Endodermal cell (in vitro differentiated cells): ENCODE results near the gene KTN1. TPM values are rescaled to one million over a fixed set of nuclear protein-coding genes. Genes with fewer than 3 reads are reported as not detected.

Experiments
- DNase-seq: peaks from one replicate; pipeline ENCODE4 v3.0.0-alpha.2; 2017
- H3K27ac ChIP-seq: 2 replicates; pipeline ENCODE4 v1.5.1; 2013; ENCODE audit warnings: mild to moderate bottlenecking, low read depth, low read length, moderate library complexity
- H3K27me3 ChIP-seq: 2 replicates; pipeline ENCODE4 v1.6.1; 2013; ENCODE audit warnings: mild to moderate bottlenecking, low read length, moderate library complexity; ENCODE audit not compliant: insufficient read depth, control insufficient read depth, poor library complexity, severe bottlenecking
- H3K36me3 ChIP-seq: 2 replicates; pipeline ENCODE4 v1.7.0; 2013; ENCODE audit warnings: mild to moderate bottlenecking, low read length, moderate library complexity; ENCODE audit not compliant: control insufficient read depth, insufficient read depth
- H3K4me1 ChIP-seq: one replicate; pipeline ENCODE4 v1.7.0; 2013; ENCODE audit warnings: low read length; ENCODE audit not compliant: control insufficient read depth, insufficient read depth
- H3K4me3 ChIP-seq: 2 replicates; pipeline ENCODE4 v1.5.1; 2013; ENCODE audit warnings: mild to moderate bottlenecking, low read length, moderate library complexity
- H3K9ac ChIP-seq: 2 replicates; pipeline ENCODE4 v1.6.1; 2013; ENCODE audit warnings: mild to moderate bottlenecking, low read length, moderate library complexity; ENCODE audit not compliant: poor library complexity, severe bottlenecking; ENCODE audit errors: extremely low read depth
- H3K9me3 ChIP-seq: 2 replicates; pipeline ENCODE4 v1.6.1; 2013; ENCODE audit warnings: mild to moderate bottlenecking, low read length, moderate library complexity; ENCODE audit not compliant: control insufficient read depth
- H3K27ac Mint-ChIP-seq: 2 replicates; pipeline ENCODE4 v1.8.0; 2020; ENCODE audit warnings: mixed read lengths
- H3K27me3 Mint-ChIP-seq: 2 replicates; pipeline ENCODE4 v1.8.0; 2021; ENCODE audit warnings: mild to moderate bottlenecking, mixed read lengths; ENCODE audit not compliant: insufficient read depth
- H3K36me3 Mint-ChIP-seq: 2 replicates; pipeline ENCODE4 v1.8.0; 2020; ENCODE audit warnings: low read depth, mixed read lengths
- H3K4me1 Mint-ChIP-seq: 2 replicates; pipeline ENCODE4 v1.8.0; 2020; ENCODE audit warnings: mixed read lengths
- H3K4me3 Mint-ChIP-seq: 2 replicates; pipeline ENCODE4 v1.8.0; 2020; ENCODE audit warnings: mild to moderate bottlenecking, moderate library complexity, mixed read lengths
- H3K9me3 Mint-ChIP-seq: 2 replicates; pipeline ENCODE4 v1.8.0; 2020; ENCODE audit warnings: mild to moderate bottlenecking, mixed read lengths
- CTCF ChIP-seq: fragments of 200-600 bp; sonication (generic); conservative IDR thresholded peaks from 2 replicates; pipeline ENCODE4 v1.5.0; 2021; ENCODE audit warnings: antibody characterized with exemption, mild to moderate bottlenecking
- WGBS, 2 experiments: methylation state at CpG; one replicate each; pipeline versions ENCODE4 v1.1.5 to v1.1.7; 2013; ENCODE audit warnings: missing lambda C conversion rate in 2 of 2, mixed read lengths in 1 of 2; ENCODE audit not compliant: insufficient coverage in 1 of 2, insufficient read length in 1 of 2; 5-methylcytosine and 5-hydroxymethylcytosine counted together
- long read RNA-seq, 4 experiments: library from polyadenylated mRNA in 2 of 4; library from RNA in 1 of 4; library from capped mRNA in 1 of 4; stranded (forward) in 3 of 4; unstranded in 1 of 4; transcript quantifications; one replicate each; pipeline ENCODE4 v2.0.0, GENCODE V29; 2020 to 2021; ENCODE audit warnings: inconsistent platforms in 1 of 4
- polyA plus RNA-seq, 2 experiments: library from polyadenylated mRNA; stranded (reverse); fragments of 50-300 nt; gene quantifications; one replicate each; pipeline ENCODE4 v1.2.3, GENCODE V29; 2013
- total RNA-seq, 2 donors: library from RNA; stranded (reverse); fragmentation: NEBNext Ultra II Directional in 1 of 2; extraction: Animal tissue kit (Norgen Biotek cat#: 25700) in 1 of 2; gene quantifications; 2 replicates in 1 of 2; 3 replicates in 1 of 2; pipeline ENCODE4 v1.2.1, GENCODE V29; 2021

KTN1 gene, protein sequence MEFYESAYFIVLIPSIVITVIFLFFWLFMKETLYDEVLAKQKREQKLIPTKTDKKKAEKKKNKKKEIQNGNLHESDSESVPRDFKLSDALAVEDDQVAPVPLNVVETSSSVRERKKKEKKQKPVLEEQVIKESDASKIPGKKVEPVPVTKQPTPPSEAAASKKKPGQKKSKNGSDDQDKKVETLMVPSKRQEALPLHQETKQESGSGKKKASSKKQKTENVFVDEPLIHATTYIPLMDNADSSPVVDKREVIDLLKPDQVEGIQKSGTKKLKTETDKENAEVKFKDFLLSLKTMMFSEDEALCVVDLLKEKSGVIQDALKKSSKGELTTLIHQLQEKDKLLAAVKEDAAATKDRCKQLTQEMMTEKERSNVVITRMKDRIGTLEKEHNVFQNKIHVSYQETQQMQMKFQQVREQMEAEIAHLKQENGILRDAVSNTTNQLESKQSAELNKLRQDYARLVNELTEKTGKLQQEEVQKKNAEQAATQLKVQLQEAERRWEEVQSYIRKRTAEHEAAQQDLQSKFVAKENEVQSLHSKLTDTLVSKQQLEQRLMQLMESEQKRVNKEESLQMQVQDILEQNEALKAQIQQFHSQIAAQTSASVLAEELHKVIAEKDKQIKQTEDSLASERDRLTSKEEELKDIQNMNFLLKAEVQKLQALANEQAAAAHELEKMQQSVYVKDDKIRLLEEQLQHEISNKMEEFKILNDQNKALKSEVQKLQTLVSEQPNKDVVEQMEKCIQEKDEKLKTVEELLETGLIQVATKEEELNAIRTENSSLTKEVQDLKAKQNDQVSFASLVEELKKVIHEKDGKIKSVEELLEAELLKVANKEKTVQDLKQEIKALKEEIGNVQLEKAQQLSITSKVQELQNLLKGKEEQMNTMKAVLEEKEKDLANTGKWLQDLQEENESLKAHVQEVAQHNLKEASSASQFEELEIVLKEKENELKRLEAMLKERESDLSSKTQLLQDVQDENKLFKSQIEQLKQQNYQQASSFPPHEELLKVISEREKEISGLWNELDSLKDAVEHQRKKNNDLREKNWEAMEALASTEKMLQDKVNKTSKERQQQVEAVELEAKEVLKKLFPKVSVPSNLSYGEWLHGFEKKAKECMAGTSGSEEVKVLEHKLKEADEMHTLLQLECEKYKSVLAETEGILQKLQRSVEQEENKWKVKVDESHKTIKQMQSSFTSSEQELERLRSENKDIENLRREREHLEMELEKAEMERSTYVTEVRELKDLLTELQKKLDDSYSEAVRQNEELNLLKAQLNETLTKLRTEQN (N-terminal part only)
- 100 to 1,000 TPM; 215 to 239 TPM for total RNA-seq
- polyA plus RNA-seq (2013, experiment 1 of 2) = 109 TPM
- polyA plus RNA-seq (2013, experiment 2 of 2) = 125 TPM
- long read RNA-seq, experiment 1, full-length matches to known transcripts = 5 of 65 reads
- long read RNA-seq, experiment 1, partial matches to known transcripts = 39 of 65 reads
- long read RNA-seq, experiment 1, other reads (novel, unspliced or antisense) = 21 of 65 reads
- long read RNA-seq, experiment 2, full-length matches to known transcripts = 109 of 440 reads
- long read RNA-seq, experiment 2, partial matches to known transcripts = 61 of 440 reads
- long read RNA-seq, experiment 2, other reads (novel, unspliced or antisense) = 270 of 440 reads
- long read RNA-seq, experiment 3, full-length matches to known transcripts = 3 of 120 reads
- long read RNA-seq, experiment 3, partial matches to known transcripts = 85 of 120 reads
- long read RNA-seq, experiment 3, other reads (novel, unspliced or antisense) = 32 of 120 reads
- long read RNA-seq, experiment 4, partial matches to known transcripts = 3 of 6 reads
- long read RNA-seq, experiment 4, other reads (novel, unspliced or antisense) = 2 of 6 reads

DNA sequence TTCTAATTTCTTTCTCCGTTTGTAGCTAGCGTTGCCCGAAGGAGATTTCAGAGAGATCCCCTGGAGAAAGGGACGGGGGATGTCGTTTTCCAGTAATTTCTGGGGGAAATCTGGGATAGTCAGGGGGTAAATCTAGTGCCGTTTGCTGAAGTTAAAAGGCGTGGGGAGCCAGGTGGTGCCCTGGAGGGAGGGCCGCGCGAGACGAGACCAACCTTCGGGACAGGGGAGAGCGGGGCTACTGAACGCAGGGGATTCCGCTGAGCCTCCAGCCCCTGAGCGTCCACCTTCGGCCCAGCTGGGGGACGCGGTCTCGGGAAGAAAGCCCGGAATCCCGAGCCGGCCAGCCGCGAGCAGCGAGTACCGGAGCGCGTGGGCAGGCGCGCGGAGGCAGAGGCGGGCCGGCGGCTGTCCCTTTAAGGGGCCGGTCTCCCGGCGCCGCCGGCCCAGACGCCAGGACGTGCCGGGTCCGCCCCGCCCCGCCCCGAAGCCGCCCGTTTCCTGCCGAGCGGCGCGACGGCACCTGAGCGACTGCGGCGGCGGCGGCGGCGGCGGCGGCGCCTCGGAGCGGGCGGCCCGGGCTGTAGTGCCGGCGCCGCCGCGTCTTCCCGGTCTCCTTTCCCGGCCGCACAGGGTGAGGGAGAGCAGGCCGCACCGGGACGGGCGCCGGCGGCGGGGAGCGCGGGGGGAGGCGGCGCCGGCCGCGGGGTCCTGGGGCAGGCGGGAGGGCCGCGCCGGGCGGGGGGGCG is at the start of gene KTN1:
Gene KTN1, plus strand, starts transcription at position 484 of the 746 bp plus-strand sequence. CDS start 31,842 bp downstream, outside the sequence.
- peak within 1 kb of the TSS; percentile 74 for H3K9ac ChIP-seq
- TF ChIP-seq CTCF = no peak
- Mint-ChIP-seq H3K9me3 (no peaks in the 10 kb centered on the region), H3K4me1 (peaks cover 21% of the 10 kb centered on the region), H3K4me3 (peak within 1 kb of the TSS; percentile 93), H3K27me3 (no peaks in the 10 kb centered on the region), H3K36me3 (no peaks in the 10 kb centered on the region), H3K27ac (peak within 1 kb of the TSS; percentile 96)
- DNase-seq = peak; percentile 91
- peaks cover 4% of the 10 kb centered on the region for H3K4me1 ChIP-seq
- 0 to 2% methylated on average over 8 to 92 of the region's 96 CpGs for WGBS, 2 experiments
- no peaks in the 10 kb centered on the region for H3K27me3 ChIP-seq
- H3K27ac ChIP-seq = peak within 1 kb of the TSS; percentile 81
- H3K4me3 ChIP-seq = peak within 1 kb of the TSS; percentile 92
- no peaks in the 10 kb centered on the region for H3K36me3 ChIP-seq
- H3K9me3 ChIP-seq = no peaks in the 10 kb centered on the region

GRCh38 chr14:55530464-55530863 is 49.5 kb upstream of the KTN1 start:
- Histone ChIP-seq H3K4me1 (no peaks in the 10 kb centered on the region), H3K4me3 (no peak overlapping the region), H3K27ac (no peak overlapping the region), H3K27me3 (no peaks in the 10 kb centered on the region), H3K9ac (no peak overlapping the region), H3K36me3 (no peaks in the 10 kb centered on the region), H3K9me3 (no peaks in the 10 kb centered on the region)
- DNase-seq = peak; percentile 53
- Mint-ChIP-seq H3K9me3 (no peaks in the 10 kb centered on the region), H3K27me3 (no peaks in the 10 kb centered on the region), H3K27ac (no peak overlapping the region), H3K4me1 (peaks cover 10% of the 10 kb centered on the region), H3K4me3 (no peak overlapping the region), H3K36me3 (no peaks in the 10 kb centered on the region)
- 86 to 90% methylated on average over 2 to 3 of the region's 3 CpGs for WGBS, 2 experiments
- TF ChIP-seq CTCF = no peak
